Stimulated activated naive B cell treated with anti-CD40 and anti-IgM and Interleukin-4, amounts not matched to agents 10 μg/mL and 1 μg/mL and 100 μg/mL, for 72 hours (primary cell): ENCODE measurements around the gene POLR1F.
"Not testable (repeated sequence)": the region's sequence is repeated elsewhere in the genome, so short reads cannot be mapped to it uniquely, and the experiment has no call there.

ENCODE experiments used
- ATAC-seq, 2 donors: fragments of 150-1000 bp; cut with Tn5 transposase; replicated peaks; 2 replicates each; pipeline ENCODE4 v1.10.0; 2021; ENCODE audit warnings: moderate library complexity in 1 of 2
- DNase-seq: peaks from one replicate; pipeline ENCODE4 v3.0.0; 2021
- H3K27ac Mint-ChIP-seq: one replicate; pipeline ENCODE4 v1.8.0; 2022; ENCODE audit warnings: mild to moderate bottlenecking, mixed read lengths
- H3K27me3 Mint-ChIP-seq, 2 donors: one replicate each; pipeline ENCODE4 v1.8.0; 2022; ENCODE audit warnings: mixed read lengths in 2 of 2
- H3K36me3 Mint-ChIP-seq, 2 donors: one replicate each; pipeline ENCODE4 v1.8.0; 2022; ENCODE audit warnings: mixed read lengths in 2 of 2, mild to moderate bottlenecking in 1 of 2
- H3K4me1 Mint-ChIP-seq, 2 donors: one replicate each; pipeline ENCODE4 v1.8.0; 2022; ENCODE audit warnings: mixed read lengths in 2 of 2, mild to moderate bottlenecking in 1 of 2
- H3K4me3 Mint-ChIP-seq, 2 donors: one replicate each; pipeline ENCODE4 v1.8.0; 2022; ENCODE audit warnings: mild to moderate bottlenecking in 2 of 2, mixed read lengths in 2 of 2, moderate library complexity in 1 of 2
- H3K9me3 Mint-ChIP-seq, 2 donors: one replicate each; pipeline ENCODE4 v1.8.0; 2022; ENCODE audit warnings: mixed read lengths in 2 of 2, mild to moderate bottlenecking in 1 of 2

Gene POLR1F

GRCh38 chr7:19700936-19701335 is 7.9 kb downstream of the POLR1F start:
- no peaks in the 10 kb centered on the region for H3K27me3 Mint-ChIP-seq

GRCh38 chr7:19698331-19698730 is 10.5 kb downstream of the POLR1F start:
- Mint-ChIP-seq H3K4me1 (peaks cover 4 to 11% of the 10 kb centered on the region in 2 donors), H3K4me3 (no peak overlapping the region), H3K9me3 (no peaks in the 10 kb centered on the region), H3K27me3 (no peaks in the 10 kb centered on the region), H3K36me3 (peaks cover 20 to 39% of the 10 kb centered on the region in 2 donors), H3K27ac (peak overlapping the region; percentile 52)
- ATAC-seq (no peak), DNase-seq (no peak)

More at GRCh38 chr7:19700936-19701335, 7.9 kb downstream of the POLR1F start:
- H3K4me1 Mint-ChIP-seq: peaks cover 8 to 17% of the 10 kb centered on the region in 2 donors
- H3K36me3 Mint-ChIP-seq: peaks cover 18 to 43% of the 10 kb centered on the region in 2 donors
- no peaks in the 10 kb centered on the region for H3K9me3 Mint-ChIP-seq
- no peak overlapping the region for H3K4me3 Mint-ChIP-seq
- DNase-seq: no peak
- ATAC-seq: no peak
- no peak overlapping the region for H3K27ac Mint-ChIP-seq

DNA sequence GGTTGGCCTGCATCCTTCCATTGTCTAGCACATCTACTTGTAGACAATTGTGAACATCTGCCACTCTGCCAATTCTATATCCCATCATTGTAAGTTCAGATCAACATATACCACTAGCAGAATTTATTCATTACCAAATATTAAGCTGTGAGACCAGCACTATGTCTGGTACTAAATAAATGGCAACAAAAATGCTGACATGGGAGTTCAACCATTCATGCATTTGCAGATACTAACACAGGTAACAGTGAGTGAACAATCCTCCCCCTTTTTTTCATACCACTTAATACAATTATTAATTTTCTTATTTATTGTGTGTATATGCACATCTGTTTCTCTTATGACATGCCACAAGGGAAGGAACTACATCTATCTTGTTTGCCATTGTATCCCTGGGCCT is 11.9 kb downstream of the POLR1F start:
- no peak for DNase-seq
- Mint-ChIP-seq H3K4me3 (no peak overlapping the region), H3K36me3 (peaks cover 17 to 28% of the 10 kb centered on the region in 2 donors), H3K9me3 (no peaks in the 10 kb centered on the region), H3K27ac (no peak overlapping the region), H3K4me1 (peaks cover 4 to 11% of the 10 kb centered on the region in 2 donors), H3K27me3 (no peaks in the 10 kb centered on the region)
- ATAC-seq: no peak

- Mint-ChIP-seq H3K36me3 (peaks cover 8 to 9% of the 10 kb centered on the region in 2 donors), H3K27me3 (no peaks in the 10 kb centered on the region), H3K4me3 (no peak overlapping the region), H3K4me1 (no peaks in the 10 kb centered on the region), H3K9me3 (no peaks in the 10 kb centered on the region), H3K27ac (no peak overlapping the region)
- ATAC-seq (no peak), DNase-seq (no peak)
These were observed 16.6 kb downstream of the POLR1F start for GRCh38 chr7:19692111-19692828.

- H3K4me3 Mint-ChIP-seq: no peak overlapping the region
- H3K36me3 Mint-ChIP-seq: peaks cover 3 to 8% of the 10 kb centered on the region in 2 donors
- no peak overlapping the region for H3K27ac Mint-ChIP-seq
- peaks cover 0 to 2% of the 10 kb centered on the region in 2 donors for H3K9me3 Mint-ChIP-seq
- DNase-seq: no peak
- no peaks in the 10 kb centered on the region for H3K27me3 Mint-ChIP-seq
- H3K4me1 Mint-ChIP-seq: no peaks in the 10 kb centered on the region
- no peak for ATAC-seq
These were observed 18.1 kb downstream of the POLR1F start for GRCh38 chr7:19690736-19691135.

GRCh38 chr7:19689130-19689529 is 19.7 kb downstream of the POLR1F start:
- not testable (repeated sequence) for H3K27ac Mint-ChIP-seq, H3K36me3 Mint-ChIP-seq, H3K4me1 Mint-ChIP-seq, H3K27me3 Mint-ChIP-seq, DNase-seq, ATAC-seq, H3K4me3 Mint-ChIP-seq, H3K9me3 Mint-ChIP-seq

DNA sequence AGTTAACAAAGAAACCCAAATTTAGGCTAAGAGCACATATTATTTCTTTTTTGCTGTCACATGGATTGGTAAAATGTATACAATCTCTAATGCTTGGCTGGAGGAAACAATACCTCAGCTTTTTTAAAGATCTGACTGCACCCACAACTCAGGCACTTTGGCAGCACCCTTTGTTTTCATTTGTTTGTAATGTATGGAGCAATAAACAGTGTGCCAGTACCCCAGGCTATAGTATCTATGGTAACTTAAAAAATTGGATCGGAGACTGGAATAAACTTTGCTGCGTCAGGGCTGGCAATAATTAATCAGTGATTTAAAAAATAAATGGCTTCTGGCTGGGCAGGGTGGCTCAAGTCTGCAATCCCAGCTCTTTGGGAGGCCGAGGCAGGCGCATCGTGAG is 27.2 kb downstream of the POLR1F start:
- ATAC-seq (no peak), DNase-seq (no peak)
- Mint-ChIP-seq H3K9me3 (peaks cover 0 to 2% of the 10 kb centered on the region in 2 donors), H3K4me3 (no peak overlapping the region), H3K4me1 (peaks cover 4 to 8% of the 10 kb centered on the region in 2 donors), H3K27ac (no peak overlapping the region), H3K27me3 (no peaks in the 10 kb centered on the region), H3K36me3 (no peaks in the 10 kb centered on the region)

DNA sequence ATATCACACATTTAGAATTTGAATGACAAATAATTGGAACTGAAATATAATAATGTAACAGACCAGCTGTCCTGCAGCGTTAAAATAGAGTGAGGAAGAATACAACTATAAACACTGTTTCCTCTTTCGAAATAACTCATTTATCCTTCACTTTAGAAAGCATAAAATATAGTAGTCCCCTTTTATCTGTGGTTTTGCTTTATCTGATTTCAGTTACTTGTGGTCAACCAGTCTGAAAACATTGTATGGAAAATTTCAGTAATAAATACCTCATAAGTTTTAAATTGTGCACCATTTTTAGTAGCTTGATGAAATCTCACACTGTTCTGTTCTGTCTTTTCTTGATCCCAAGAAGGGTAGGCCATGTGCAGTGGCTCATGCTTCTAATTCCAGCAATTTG is 31.7 kb downstream of the POLR1F start:
- Mint-ChIP-seq H3K9me3 (peaks cover 0 to 3% of the 10 kb centered on the region in 2 donors), H3K4me3 (peak overlapping the region in 1 of 2 donors; percentile 27), H3K27me3 (no peaks in the 10 kb centered on the region), H3K4me1 (peaks cover 8 to 15% of the 10 kb centered on the region in 2 donors), H3K36me3 (peaks cover 0 to 2% of the 10 kb centered on the region in 2 donors), H3K27ac (peak overlapping the region; percentile 83)
- ATAC-seq: peak; percentile 97 to 98
- DNase-seq: no peak

DNA sequence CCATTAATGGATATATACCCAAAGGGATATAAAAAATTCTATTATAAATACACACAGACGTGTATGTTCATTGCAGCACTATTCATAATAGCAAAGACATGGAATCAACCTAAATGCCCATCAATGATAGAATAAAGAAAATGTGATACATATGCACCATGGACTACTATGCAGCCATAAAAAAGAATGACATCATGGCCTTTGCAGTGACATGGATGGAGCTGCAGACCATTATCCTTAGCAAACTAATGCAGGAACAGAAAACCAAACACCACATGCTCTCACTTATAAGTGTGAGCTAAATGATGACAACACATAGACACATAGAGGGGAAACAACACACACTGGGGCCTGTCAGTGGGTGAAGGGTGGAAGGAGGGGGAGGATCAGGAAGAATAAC is 33.0 kb downstream of the POLR1F start:
- Mint-ChIP-seq H3K36me3 (peaks cover 0 to 2% of the 10 kb centered on the region in 2 donors), H3K4me1 (peaks cover 8 to 15% of the 10 kb centered on the region in 2 donors), H3K4me3 (peak overlapping the region in 1 of 2 donors; percentile 19), H3K27me3 (no peaks in the 10 kb centered on the region), H3K27ac (no peak overlapping the region), H3K9me3 (peaks cover 0 to 3% of the 10 kb centered on the region in 2 donors)
- ATAC-seq (no peak), DNase-seq (no peak)

GRCh38 chr7:19674266-19674960 is 34.4 kb downstream of the POLR1F start:
- H3K27me3 Mint-ChIP-seq: no peaks in the 10 kb centered on the region
- DNase-seq (no peak), ATAC-seq (no peak)
- H3K4me3 Mint-ChIP-seq: no peak overlapping the region
- H3K36me3 Mint-ChIP-seq: peaks cover 0 to 2% of the 10 kb centered on the region in 2 donors
- H3K9me3 Mint-ChIP-seq: peaks cover 0 to 3% of the 10 kb centered on the region in 2 donors
- H3K27ac Mint-ChIP-seq: no peak overlapping the region
- peaks cover 8 to 15% of the 10 kb centered on the region in 2 donors for H3K4me1 Mint-ChIP-seq

DNA sequence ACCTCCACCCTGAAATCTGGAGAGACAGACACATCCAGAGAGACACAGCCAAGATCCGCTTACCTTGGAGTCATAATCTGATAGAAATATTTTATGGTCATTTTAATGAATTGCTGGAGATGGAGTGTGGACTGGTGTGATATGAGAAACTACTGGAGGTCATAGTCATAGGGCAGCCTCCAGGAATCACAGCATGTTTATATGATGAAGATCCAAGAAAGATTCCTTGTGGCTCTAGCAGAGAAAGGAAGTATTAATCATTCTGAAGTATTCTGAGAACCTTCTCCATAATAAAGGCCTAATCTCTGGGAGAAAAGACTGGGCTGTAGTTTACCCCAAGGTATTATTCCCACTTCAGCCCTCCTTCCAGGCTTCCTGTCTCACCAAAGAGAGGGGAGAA is 38.0 kb downstream of the POLR1F start:
- Mint-ChIP-seq H3K4me3 (no peak overlapping the region), H3K27ac (no peak overlapping the region), H3K27me3 (no peaks in the 10 kb centered on the region), H3K36me3 (no peaks in the 10 kb centered on the region), H3K4me1 (peaks cover under 1 to 1% of the 10 kb centered on the region in 2 donors), H3K9me3 (peaks cover 0 to under 1% of the 10 kb centered on the region in 2 donors)
- ATAC-seq (no peak), DNase-seq (no peak)

DNA sequence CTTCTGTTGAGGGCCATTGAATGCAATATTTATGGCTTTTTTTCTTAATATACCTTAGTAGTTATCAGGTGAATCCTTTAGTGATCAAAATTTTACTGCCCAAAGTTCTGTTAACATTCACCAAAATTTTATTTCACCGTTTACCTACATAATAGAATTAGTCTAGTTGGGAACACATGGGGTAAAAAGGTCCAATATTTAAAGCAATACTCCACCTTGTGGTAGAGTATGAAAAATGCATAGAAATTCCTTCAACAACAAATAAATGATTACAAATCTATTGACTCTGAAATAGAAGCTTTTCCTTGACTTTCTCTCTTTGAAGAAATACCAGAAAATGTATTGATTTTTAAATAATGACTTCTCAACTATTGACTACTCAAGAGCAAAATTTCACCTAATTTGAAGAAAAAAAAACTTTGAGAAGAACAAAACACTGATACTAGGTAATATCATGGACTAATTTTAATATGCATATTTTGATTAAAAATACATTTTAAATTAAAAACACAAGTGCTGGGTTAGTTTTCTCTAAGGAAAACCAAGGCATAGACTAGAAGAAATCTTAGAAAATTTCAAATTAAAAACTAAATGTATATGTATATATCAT is 43.3 kb downstream of the POLR1F start:
- Mint-ChIP-seq H3K27me3 (no peaks in the 10 kb centered on the region), H3K4me1 (peaks cover 6 to 22% of the 10 kb centered on the region in 2 donors), H3K4me3 (no peak overlapping the region), H3K27ac (no peak overlapping the region), H3K36me3 (no peaks in the 10 kb centered on the region), H3K9me3 (no peaks in the 10 kb centered on the region)
- DNase-seq: no peak
- peak; percentile 29 to 41 for ATAC-seq

GRCh38 chr7:19663816-19664462 is 44.9 kb downstream of the POLR1F start:
- Mint-ChIP-seq H3K4me3 (no peak overlapping the region), H3K27ac (peak overlapping the region; percentile 27), H3K4me1 (peaks cover 6 to 22% of the 10 kb centered on the region in 2 donors), H3K36me3 (no peaks in the 10 kb centered on the region), H3K27me3 (no peaks in the 10 kb centered on the region), H3K9me3 (no peaks in the 10 kb centered on the region)
- peak; percentile 95 to 97 for ATAC-seq
- DNase-seq: no peak

GRCh38 chr7:19648791-19649190 is 60.0 kb downstream of the POLR1F start:
- Mint-ChIP-seq H3K27ac (no peak overlapping the region), H3K4me1 (no peaks in the 10 kb centered on the region), H3K27me3 (peaks cover 0 to 10% of the 10 kb centered on the region in 2 donors), H3K9me3 (peaks cover 10 to 18% of the 10 kb centered on the region in 2 donors), H3K4me3 (no peak overlapping the region), H3K36me3 (no peaks in the 10 kb centered on the region)
- no peak for DNase-seq
- ATAC-seq: no peak
